Measurements from ENCODE around the gene MAN1C1.

Gene MAN1C1

GRCh38 chr1:25831569-25832196, 215.1 kb downstream of the MAN1C1 start:
- H3K4me1 ChIP-seq (ENCODE audit: control insufficient read depth, insufficient read depth, low read length, unreplicated experiment): no peaks in the 10 kb centered on the region
- H3K4me3 ChIP-seq (ENCODE audit: low read depth, low read length): no peak overlapping the region
- no peaks in the 10 kb centered on the region for H3K79me2 ChIP-seq (ENCODE audit: control insufficient read depth, insufficient read depth, low read length, unreplicated experiment)
- no peak overlapping the region for H2AFZ ChIP-seq (ENCODE audit: low read length, unreplicated experiment)
- no peak overlapping the region for H3K27ac ChIP-seq (ENCODE audit: low read depth, low read length)
- H3K36me3 ChIP-seq (ENCODE audit: insufficient read depth, low read length): peaks cover 47% of the 10 kb centered on the region
- no peaks in the 10 kb centered on the region for H3K27me3 ChIP-seq (ENCODE audit: insufficient read depth, low read length)

GRCh38 chr1:25832336-25833037, 215.9 kb downstream of the MAN1C1 start:
- Histone ChIP-seq H3K4me1 (ENCODE audit: control insufficient read depth, insufficient read depth, low read length, unreplicated experiment) (no peaks in the 10 kb centered on the region), H3K27ac (ENCODE audit: low read depth, low read length) (no peak overlapping the region), H3K4me3 (ENCODE audit: low read depth, low read length) (no peak overlapping the region), H3K36me3 (ENCODE audit: insufficient read depth, low read length) (peaks cover 47% of the 10 kb centered on the region), H2AFZ (ENCODE audit: low read length, unreplicated experiment) (no peak overlapping the region), H3K79me2 (ENCODE audit: control insufficient read depth, insufficient read depth, low read length, unreplicated experiment) (no peaks in the 10 kb centered on the region), H3K27me3 (ENCODE audit: insufficient read depth, low read length) (no peaks in the 10 kb centered on the region)

DNA sequence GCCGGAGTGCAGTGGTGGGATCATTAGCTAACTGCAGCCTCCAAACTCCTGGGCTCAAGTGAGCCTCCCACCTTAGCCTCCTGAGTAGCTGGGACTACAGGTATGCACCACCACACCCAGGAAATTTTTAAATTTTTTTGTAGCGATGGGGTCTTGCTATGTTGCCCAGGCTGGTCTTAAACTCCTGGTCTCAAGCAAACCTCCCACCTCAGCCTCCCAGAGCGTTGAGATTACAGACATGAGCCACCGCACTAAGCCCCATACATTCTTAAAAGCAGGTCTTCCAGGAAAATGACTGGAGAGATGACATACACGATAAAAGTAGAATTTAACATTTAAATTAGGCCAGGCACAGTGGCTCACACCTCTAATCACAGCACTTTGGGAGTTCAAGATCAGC, 216.6 kb downstream of the MAN1C1 start:
- H2AFZ ChIP-seq (ENCODE audit: low read length, unreplicated experiment): no peak overlapping the region
- no peaks in the 10 kb centered on the region for H3K4me1 ChIP-seq (ENCODE audit: control insufficient read depth, insufficient read depth, low read length, unreplicated experiment)
- H3K4me3 ChIP-seq (ENCODE audit: low read depth, low read length): no peak overlapping the region
- H3K27me3 ChIP-seq (ENCODE audit: insufficient read depth, low read length): no peaks in the 10 kb centered on the region
- peaks cover 46% of the 10 kb centered on the region for H3K36me3 ChIP-seq (ENCODE audit: insufficient read depth, low read length)
- H3K79me2 ChIP-seq (ENCODE audit: control insufficient read depth, insufficient read depth, low read length, unreplicated experiment): no peaks in the 10 kb centered on the region
- H3K27ac ChIP-seq (ENCODE audit: low read depth, low read length): no peak overlapping the region

All from ACC112 (cell line).